Ovary (tissue), 9 donors: ENCODE results near the gene ATAD3C. TPM values are rescaled to one million over a fixed set of nuclear protein-coding genes. Genes with fewer than 3 reads are reported as not detected.
"Not testable (repeated sequence)": the region's sequence is repeated elsewhere in the genome, so short reads cannot be mapped to it uniquely, and the experiment has no call there.

ENCODE experiments used
- DNase-seq, 5 donors: peaks; one replicate each; pipeline ENCODE4 v3.0.0-alpha.2; 2019 to 2020
- H3K27ac ChIP-seq, 2 donors: fragments of 200-600 bp; one replicate each; pipeline versions ENCODE4 v1.5.1 to v1.8.0; 2019 to 2022
- H3K27me3 ChIP-seq: fragments of 200-600 bp; one replicate; pipeline ENCODE4 v1.8.0; 2022
- H3K36me3 ChIP-seq: fragments of 200-600 bp; sonication (generic); one replicate; pipeline ENCODE4 v1.5.1; 2019
- H3K4me1 ChIP-seq: one replicate; pipeline ENCODE4 v1.8.1; 2013; ENCODE audit warnings: mild to moderate bottlenecking, moderate library complexity; ENCODE audit not compliant: insufficient read depth
- H3K4me3 ChIP-seq: fragments of 200-600 bp; sonication (generic); one replicate; pipeline ENCODE4 v1.5.1; 2017
- H3K9me3 ChIP-seq, 2 donors: fragments of 200-600 bp in 1 of 2; sonication (generic) in 1 of 2; one replicate each; pipeline versions ENCODE4 v1.5.1 to v1.8.1; 2013 to 2019; ENCODE audit warnings: mild to moderate bottlenecking in 1 of 2, moderate library complexity in 1 of 2
- EP300 ChIP-seq: sonication (generic); formaldehyde crosslinking; IDR thresholded peaks from one replicate; pipeline ENCODE4 v1.6.1; 2017; ENCODE audit warnings: antibody characterized with exemption
- POLR2A ChIP-seq: fragments of 450-650 bp; IDR thresholded peaks from one replicate; pipeline ENCODE4 v1.6.1; 2017; ENCODE audit warnings: antibody characterized with exemption, mild to moderate bottlenecking, moderate library complexity
- WGBS, 3 donors: extraction: QIAGEN DNeasy Blood & Tissue Kit in 1 of 3; methylation state at CpG; one replicate each; pipeline versions ENCODE4 v1.1.5 to v1.1.7; 2013 to 2017; 5-methylcytosine and 5-hydroxymethylcytosine counted together
- intact Hi-C, 4 donors: fragments of 100-400 bp; cut with DNase I; formaldehyde crosslinking; loops; one replicate each; pipeline versions ENCODE4 v1.11.0 to v1.15.1; 2022 to 2023
- polyA plus RNA-seq, 2 donors: library from polyadenylated mRNA; stranded (reverse); fragments of 200-250 nt in 1 of 2; fragments of 350-450 nt in 1 of 2; fragmentation: Illumina TruSeq in 1 of 2; extraction: RNeasy Lipid Tissue Mini Kit (QIAGEN cat#74804) in 1 of 2; gene quantifications; one replicate each; pipeline ENCODE4 v1.2.3, GENCODE V29; 2013 to 2014
- total RNA-seq, 7 donors: library from RNA; depleted of rRNA in 2 of 7; stranded (reverse); fragments of >200 nt in 2 of 7; fragmentation: NEBNext Ultra II Directional in 3 of 7; extraction: Animal tissue kit (Norgen Biotek cat#: 25700) in 3 of 7; gene quantifications; one replicate each; pipeline versions ENCODE4 v1.1.0 to v1.2.4, GENCODE V29; 2016 to 2023
- TF ChIP-seq, protein P1 (sequence below), 3 donors: fragments of 450-650 bp in 2 of 3; fragments of 200-600 bp in 1 of 3; IDR thresholded peaks; one replicate each; pipeline versions ENCODE4 v1.5.1 to v1.8.0; 2016 to 2022; ENCODE audit warnings: antibody characterized with exemption in 3 of 3, mild to moderate bottlenecking in 1 of 3
- donor health status: DM: no; HTN: no; CAD: no; lungs with moderate emphysema.
- donor health status: DM: no; HTN: no; CAD: no.
- donor health status: Bipolar disorder and iron deficiency.
- donor health status: DM: yes; HTN: yes; CAD: no.
- donor health status: DM: no; HTN: no; CAD: no.
- donor health status: DM: yes; HTN: yes; CAD: no.

Gene ATAD3C
- total and polyA plus RNA-seq, 9 donors: 0.53 to 5.3 (median 3.6) TPM

DNA sequence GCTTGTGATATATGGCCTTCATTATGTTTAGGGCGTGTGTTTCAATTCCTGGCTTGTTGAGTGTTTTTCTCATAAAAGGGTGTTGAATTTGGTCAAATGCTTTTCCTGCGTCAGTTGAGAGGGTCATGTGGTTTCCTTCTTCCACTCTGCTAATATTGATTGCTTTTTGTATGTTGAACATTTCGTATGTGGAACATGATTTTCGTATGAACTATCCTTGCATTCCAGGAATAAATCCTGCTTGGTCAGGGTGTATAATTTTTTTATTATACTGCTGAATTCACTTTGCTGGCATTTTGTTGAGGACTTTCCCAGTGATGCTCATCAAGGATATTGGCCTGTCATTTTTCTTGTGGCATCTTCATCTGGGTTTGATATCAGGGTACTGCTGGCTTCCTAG, 57.8 kb downstream of the ATAD3C start:
- TF ChIP-seq POLR2A (no peak), EP300 (no peak)
- TF ChIP-seq, protein P1, sequence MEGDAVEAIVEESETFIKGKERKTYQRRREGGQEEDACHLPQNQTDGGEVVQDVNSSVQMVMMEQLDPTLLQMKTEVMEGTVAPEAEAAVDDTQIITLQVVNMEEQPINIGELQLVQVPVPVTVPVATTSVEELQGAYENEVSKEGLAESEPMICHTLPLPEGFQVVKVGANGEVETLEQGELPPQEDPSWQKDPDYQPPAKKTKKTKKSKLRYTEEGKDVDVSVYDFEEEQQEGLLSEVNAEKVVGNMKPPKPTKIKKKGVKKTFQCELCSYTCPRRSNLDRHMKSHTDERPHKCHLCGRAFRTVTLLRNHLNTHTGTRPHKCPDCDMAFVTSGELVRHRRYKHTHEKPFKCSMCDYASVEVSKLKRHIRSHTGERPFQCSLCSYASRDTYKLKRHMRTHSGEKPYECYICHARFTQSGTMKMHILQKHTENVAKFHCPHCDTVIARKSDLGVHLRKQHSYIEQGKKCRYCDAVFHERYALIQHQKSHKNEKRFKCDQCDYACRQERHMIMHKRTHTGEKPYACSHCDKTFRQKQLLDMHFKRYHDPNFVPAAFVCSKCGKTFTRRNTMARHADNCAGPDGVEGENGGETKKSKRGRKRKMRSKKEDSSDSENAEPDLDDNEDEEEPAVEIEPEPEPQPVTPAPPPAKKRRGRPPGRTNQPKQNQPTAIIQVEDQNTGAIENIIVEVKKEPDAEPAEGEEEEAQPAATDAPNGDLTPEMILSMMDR (IDR thresholded peaks at IDR 0.05): no peak
- Histone ChIP-seq H3K36me3 (no peaks in the 10 kb centered on the region), H3K9me3 (no peaks in the 10 kb centered on the region), H3K4me3 (no peak overlapping the region), H3K27me3 (no peaks in the 10 kb centered on the region), H3K4me1 (peaks cover 2% of the 10 kb centered on the region), H3K27ac (no peak overlapping the region)
- intact Hi-C loops: loop anchor here in 2 of 4 donors (10.0 kb wide), 2 partner anchors 133 to 193 kb away; partner anchors contain the start of gene AURKAIP1 (in 1 of the 2)
- no peak for DNase-seq
- WGBS, 3 donors: 92 to 96% (median 94%) methylated on average over 4 of the region's 4 CpGs

DNA sequence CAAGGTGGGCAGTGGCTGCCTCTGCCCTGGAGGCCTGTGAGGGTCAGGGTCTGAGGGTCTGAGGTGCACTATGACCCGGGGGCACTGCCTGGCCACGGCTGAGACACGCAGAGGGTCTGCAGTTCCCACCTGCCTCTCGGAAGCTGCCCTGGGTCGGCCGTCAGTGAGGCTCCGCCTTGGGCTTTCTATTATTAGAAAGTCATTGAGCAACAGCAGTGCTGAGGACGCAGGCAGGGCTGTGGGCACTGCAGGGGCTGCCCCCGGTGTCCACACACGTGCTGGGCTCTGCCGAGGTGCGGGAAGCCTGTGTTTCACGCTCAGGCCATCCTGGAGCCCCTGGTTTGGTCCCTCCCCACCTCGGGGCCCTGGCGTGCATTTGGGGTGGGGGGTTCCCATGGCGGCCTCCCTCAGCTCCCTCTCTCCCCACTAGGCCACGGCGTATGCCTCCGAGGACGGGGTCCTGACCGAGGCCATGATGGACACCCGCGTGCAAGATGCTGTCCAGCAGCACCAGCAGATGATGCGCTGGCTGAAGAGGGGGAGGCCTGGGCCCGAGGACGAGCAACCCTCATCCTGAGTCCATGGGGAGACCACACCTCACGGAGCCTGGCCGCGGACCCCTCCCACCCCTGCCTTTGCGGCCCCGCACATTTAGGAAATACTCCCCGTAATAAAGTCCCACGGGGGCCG, 59.4 kb downstream of the ATAD3C start:
- WGBS, 3 donors: 77 to 82% (median 80%) methylated on average over 17 to 31 of the region's 34 CpGs
- not testable (repeated sequence) for H3K27me3 ChIP-seq, H3K27ac ChIP-seq, H3K9me3 ChIP-seq, H3K36me3 ChIP-seq, H3K4me3 ChIP-seq, H3K4me1 ChIP-seq, DNase-seq
- intact Hi-C loops: loop anchor here in 2 of 4 donors (10.0 kb wide), 2 partner anchors 134 to 194 kb away; partner anchors contain the start of gene AURKAIP1 (in 1 of the 2)

DNA sequence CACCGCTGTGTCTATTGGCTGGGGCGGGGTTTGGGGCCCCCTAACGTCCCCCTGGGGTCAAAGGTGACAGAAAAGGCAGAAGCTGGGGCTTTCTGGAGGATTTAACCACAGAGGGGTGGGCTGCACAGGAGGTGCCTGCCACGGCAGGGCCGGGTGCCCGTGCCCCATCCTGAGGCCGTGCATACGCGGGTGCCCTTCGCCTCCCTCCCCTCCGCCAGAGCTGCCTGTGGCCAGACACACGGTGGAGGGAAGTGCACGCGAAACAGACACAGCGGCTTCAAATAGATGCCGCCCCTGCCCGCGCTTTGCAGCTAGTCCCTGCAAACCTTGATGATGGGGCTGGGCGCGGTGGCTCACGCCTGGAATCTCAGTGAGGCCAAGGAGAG, 60.0 kb downstream of the ATAD3C start:
- WGBS, 3 donors: 83 to 92% (median 83%) methylated on average over 7 to 16 of the region's 21 CpGs
- not testable (repeated sequence) for H3K27me3 ChIP-seq, H3K27ac ChIP-seq, H3K9me3 ChIP-seq, H3K4me3 ChIP-seq, H3K4me1 ChIP-seq, DNase-seq, H3K36me3 ChIP-seq
- intact Hi-C loops: loop anchor here in 2 of 4 donors (10.0 kb wide), 2 partner anchors 135 to 195 kb away; partner anchors contain the start of gene AURKAIP1 (in 1 of the 2)

DNA sequence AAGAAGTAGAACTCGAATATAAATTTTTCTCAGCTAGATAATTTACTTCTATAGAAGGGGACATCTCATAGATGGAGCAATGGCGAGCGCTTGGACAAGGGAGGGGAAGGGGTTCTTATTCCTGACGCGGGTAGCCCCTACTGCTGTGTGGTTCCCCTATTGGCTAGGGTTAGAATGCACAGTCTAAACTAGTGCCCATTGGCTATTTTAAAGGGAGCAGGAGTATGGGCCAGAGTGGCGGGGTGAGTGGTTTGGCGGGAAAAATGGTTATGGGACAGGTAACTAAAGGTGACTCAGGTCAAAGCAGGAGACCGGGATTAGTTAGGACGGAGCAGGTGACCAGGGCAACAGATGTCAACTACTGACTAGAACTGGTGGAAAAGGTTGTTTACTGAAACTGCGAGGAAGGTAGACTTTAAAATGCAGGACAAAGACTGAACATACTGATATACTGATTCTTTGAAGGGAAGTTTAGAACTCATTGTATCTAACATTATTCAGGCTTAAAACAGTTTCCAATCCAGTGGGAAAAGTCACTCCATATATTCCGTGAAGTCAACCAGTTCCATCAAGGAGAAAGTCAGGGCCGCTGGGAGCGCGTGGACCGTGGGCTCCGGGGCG, 61.5 kb downstream of the ATAD3C start:
- peak in 1 of 5 donors; percentile 23 for DNase-seq
- H3K4me1 ChIP-seq: peaks cover 2% of the 10 kb centered on the region
- H3K36me3 ChIP-seq: no peaks in the 10 kb centered on the region
- WGBS, 3 donors: 13 to 22% (median 16%) methylated on average over 17 of the region's 17 CpGs
- peak overlapping the region; percentile 60 for H3K4me3 ChIP-seq
- intact Hi-C loops: no loop called here
- H3K27ac ChIP-seq: peak overlapping the region; percentile 77 to 83
- H3K27me3 ChIP-seq: no peaks in the 10 kb centered on the region
- no peaks in the 10 kb centered on the region for H3K9me3 ChIP-seq
- TF ChIP-seq EP300 (no peak), POLR2A (no peak)
- TF ChIP-seq, protein P1 (IDR thresholded peaks at IDR 0.05): no peak

DNA sequence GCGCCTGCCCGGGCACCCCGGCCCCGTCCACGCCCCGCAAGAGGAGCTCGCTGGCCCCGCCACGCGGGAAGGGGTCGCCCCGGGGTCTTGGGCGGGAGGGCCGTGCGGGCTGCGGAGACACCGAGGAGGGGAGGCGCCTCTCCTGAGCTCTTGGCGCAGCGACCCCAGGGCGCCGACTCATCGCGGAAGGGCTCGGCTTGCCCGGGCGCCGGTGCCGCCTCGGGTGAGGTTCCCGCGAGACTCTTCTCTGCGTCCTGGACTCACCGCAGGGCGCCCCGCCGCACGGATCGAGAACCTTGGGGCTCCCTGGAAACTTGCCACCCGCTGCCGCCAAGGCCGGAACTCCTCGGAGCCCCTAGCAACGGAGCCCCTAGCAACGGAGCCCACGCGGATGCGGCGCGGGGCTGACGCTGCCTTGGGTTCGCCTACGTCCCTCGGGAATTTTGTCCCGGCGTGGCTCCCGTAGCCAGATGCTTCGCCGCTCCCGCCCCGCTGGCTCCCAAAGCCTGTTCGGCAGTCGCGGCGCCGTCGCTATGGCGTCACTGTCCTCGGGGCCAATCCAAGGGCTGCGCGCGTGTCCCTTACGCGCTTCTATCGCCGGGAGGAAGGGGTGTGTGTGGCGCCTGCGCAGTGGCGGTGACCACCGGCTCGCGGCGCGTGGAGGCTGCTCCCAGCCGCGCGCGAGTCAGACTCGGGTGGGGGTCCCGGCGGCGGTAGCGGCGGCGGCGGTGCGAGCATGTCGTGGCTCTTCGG, 62.2 kb downstream of the ATAD3C start, which contains the start of gene ATAD3A:
Gene ATAD3A, plus strand, starts transcription at position 630 of the 753 bp plus-strand sequence. Its CDS starts 107 bp downstream, at position 737.
- peak; percentile 98 to 99 (median 98) for DNase-seq
- Histone ChIP-seq H3K4me3 (peak within 1 kb of the TSS; percentile 60), H3K27ac (peak within 1 kb of the TSS; percentile 77 to 83), H3K9me3 (no peaks in the 10 kb centered on the region), H3K4me1 (peaks cover 2% of the 10 kb centered on the region), H3K27me3 (no peaks in the 10 kb centered on the region), H3K36me3 (no peaks in the 10 kb centered on the region)
- TF ChIP-seq, protein P1 (IDR thresholded peaks at IDR 0.05): peak in 1 of 3 donors; percentile 18
- TF ChIP-seq POLR2A: peak; percentile 55
- no peak for TF ChIP-seq EP300
- intact Hi-C loops: no loop called here
- 0% methylated on average over 38 to 99 of the region's 99 CpGs for WGBS, 3 donors

DNA sequence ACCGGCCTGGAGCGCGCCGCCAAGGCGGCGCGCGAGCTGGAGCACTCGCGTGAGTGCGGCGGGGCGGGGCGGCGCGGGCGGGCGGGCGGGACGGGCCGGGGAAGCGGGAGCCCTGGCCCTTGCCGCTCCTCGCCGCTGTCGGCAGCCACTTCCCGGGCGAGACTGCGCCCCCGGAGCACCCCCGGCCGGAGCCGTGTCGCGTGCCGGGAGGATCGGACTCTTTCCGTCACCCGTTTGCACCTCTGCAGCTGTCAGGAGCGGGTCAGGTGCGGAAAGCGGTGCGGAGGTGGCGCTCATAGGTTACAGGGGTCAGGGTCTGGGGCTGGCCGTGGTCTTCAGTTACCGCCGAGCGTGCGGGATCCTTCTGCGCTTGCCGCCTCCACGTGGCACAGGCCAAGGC, 62.9 kb downstream of the ATAD3C start:
- H3K27me3 ChIP-seq, H3K4me1 ChIP-seq, intact Hi-C loops, H3K36me3 ChIP-seq, H3K9me3 ChIP-seq: not testable (repeated sequence)
- Histone ChIP-seq H3K4me3 (peak overlapping the region; percentile 60), H3K27ac (peak overlapping the region in 1 of 2 donors; percentile 83)
- peak in 1 of 5 donors; percentile 56 for DNase-seq
- 0 to 1% methylated on average over 22 to 45 of the region's 52 CpGs; no CpG with 5 or more reads in 1 of the 3 donors for whole genome bisulfite sequencing, 3 donors

DNA sequence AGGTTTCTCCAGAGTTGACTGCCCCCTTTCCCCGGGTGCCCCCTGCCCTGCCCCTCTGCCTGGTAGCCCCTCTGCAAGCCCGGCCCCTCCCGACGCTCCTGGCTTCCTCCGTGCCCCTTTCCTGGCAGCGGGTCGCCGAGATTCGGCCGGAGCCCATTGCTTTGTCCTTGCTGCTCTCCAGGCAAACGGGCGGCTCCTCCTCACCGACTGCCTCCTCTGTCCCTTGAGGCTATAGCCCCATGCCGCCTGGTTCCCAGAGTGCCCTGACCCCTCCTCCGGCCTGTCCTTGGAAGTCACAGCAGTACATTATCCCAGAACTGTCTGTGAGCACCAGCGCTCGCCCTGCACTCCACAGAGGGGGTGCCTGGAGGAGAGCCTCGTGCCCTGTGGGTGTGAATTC, 64.2 kb downstream of the ATAD3C start:
- DNase-seq: peak in 1 of 5 donors; percentile 20
- H3K4me3 ChIP-seq, intact Hi-C loops, H3K27me3 ChIP-seq, H3K4me1 ChIP-seq, H3K27ac ChIP-seq, H3K9me3 ChIP-seq, H3K36me3 ChIP-seq: not testable (repeated sequence)
- 71 to 82% (median 76%) methylated on average over 13 to 17 of the region's 18 CpGs for WGBS, 3 donors

DNA sequence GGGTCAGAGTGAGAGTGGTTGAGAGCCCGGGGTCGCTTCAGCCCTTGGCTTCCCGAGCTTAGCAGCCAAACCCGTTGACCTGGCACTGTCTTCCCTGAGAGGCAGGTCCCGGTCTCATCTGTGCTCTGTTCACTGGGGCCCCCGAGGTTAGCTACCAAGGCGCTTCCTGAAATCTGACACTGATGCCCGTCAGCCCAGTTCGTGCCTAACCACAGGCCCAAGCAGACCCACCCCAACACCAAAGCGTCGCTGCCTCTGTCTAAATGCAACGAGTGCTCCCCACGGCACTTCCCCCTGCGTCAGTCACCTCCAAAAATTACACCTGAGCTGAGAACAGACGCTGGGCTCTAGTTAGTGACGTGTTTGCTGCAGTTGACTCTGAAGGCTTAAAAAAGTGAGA, 64.9 kb downstream of the ATAD3C start:
- 75 to 83% (median 80%) methylated on average over 14 to 16 of the region's 16 CpGs for WGBS, 3 donors
- H3K9me3 ChIP-seq, H3K27me3 ChIP-seq, H3K36me3 ChIP-seq, intact Hi-C loops, H3K4me3 ChIP-seq, H3K27ac ChIP-seq, H3K4me1 ChIP-seq: not testable (repeated sequence)
- DNase-seq: peak in 1 of 5 donors; percentile 20
